ENCODE data around the gene SCRN3. TPM values are rescaled to one million over a fixed set of nuclear protein-coding genes. Genes with fewer than 3 reads are reported as not detected.

The SCRN3 gene
- total RNA-seq, 1 experiment from 2014 or later = 28.6 TPM

DNA sequence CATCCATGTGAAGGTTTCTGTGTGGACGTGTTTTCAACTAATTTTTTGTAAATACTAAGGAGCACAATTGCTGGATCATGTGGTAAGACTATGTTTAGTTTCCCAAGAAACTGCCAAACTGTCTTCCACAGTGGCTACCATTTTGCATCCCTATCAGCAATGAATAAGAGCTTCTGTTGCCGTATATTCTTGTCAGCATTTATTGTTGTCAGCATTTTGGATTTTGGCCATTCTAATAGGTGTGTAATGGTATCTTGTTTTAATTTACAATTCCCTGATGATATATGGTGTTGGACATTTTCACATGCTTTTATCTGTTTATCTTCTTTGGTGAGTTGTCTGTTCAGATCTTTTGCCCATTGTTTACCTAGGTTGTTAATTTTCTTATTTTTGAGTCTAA lies 34.5 kb downstream of the SCRN3 start:
- intact Hi-C loops (cut with micrococcal nuclease; ENCODE audit: unreplicated experiment) = no loop called here
- Histone ChIP-seq H3K4me3 (ENCODE audit: low read depth, low read length, poor library complexity, severe bottlenecking) (no peak overlapping the region), H3K4me1 (ENCODE audit: insufficient read depth, low read length, poor library complexity, severe bottlenecking) (no peaks in the 10 kb centered on the region), H3K9me3 (ENCODE audit: low read depth, low read length, poor library complexity, severe bottlenecking) (no peaks in the 10 kb centered on the region), H3K27ac (ENCODE audit: low read depth, low read length, poor library complexity, severe bottlenecking) (no peak overlapping the region), H3K27me3 (replicated peaks; ENCODE audit: insufficient read depth, low read depth, low read length, poor library complexity) (no peaks in the 10 kb centered on the region), H3K36me3 (ENCODE audit: insufficient read depth, low read length, poor library complexity, severe bottlenecking) (no peaks in the 10 kb centered on the region)
- ChIA-PET POLR2A (ENCODE audit: low non-redundant PET) (no interaction called here), CTCF (no interaction called here)
- no TSS peak for BruUV-seq (replicated peaks)
- no peak for DNase-seq (ENCODE audit: low spot score)
- no peak for TF ChIP-seq CTCF (conservative IDR thresholded peaks at IDR 0.05; ENCODE audit: low read depth, low read length)
- TF ChIP-seq EZH2 (IDR thresholded peaks at IDR 0.05; ENCODE audit: borderline replicate concordance, low read depth, low read length, poor library complexity, severe bottlenecking) = no peak

DNA sequence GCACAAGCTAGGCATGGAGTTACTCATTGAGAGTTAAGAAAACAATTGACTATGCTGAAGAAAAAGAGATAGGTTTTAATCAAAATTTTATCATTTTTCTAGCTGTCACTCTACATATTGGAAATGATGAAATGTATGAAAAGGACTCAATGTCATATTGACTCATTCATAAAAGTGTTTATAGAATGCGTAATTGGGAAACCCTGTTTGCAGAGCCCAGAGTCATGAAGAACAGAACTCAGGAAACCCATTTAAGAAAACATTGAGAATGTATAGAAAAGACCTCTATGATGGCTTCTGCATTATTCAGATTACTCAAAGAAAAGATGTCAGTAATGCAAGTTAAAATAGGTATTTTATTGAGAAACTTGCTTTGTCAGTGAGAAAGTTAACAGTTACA lies 36.4 kb downstream of the SCRN3 start:
- H3K27ac ChIP-seq (ENCODE audit: low read depth, low read length, poor library complexity, severe bottlenecking) = no peak overlapping the region
- no peaks in the 10 kb centered on the region for H3K9me3 ChIP-seq (ENCODE audit: low read depth, low read length, poor library complexity, severe bottlenecking)
- H3K36me3 ChIP-seq (ENCODE audit: insufficient read depth, low read length, poor library complexity, severe bottlenecking) = no peaks in the 10 kb centered on the region
- no peak for DNase-seq (ENCODE audit: low spot score)
- no peak overlapping the region for H3K4me3 ChIP-seq (ENCODE audit: low read depth, low read length, poor library complexity, severe bottlenecking)
- CTCF ChIA-PET = no interaction called here
- no TSS peak for BruUV-seq (replicated peaks)
- no peaks in the 10 kb centered on the region for H3K4me1 ChIP-seq (ENCODE audit: insufficient read depth, low read length, poor library complexity, severe bottlenecking)
- POLR2A ChIA-PET (ENCODE audit: low non-redundant PET) = no interaction called here
- no peak for TF ChIP-seq CTCF (conservative IDR thresholded peaks at IDR 0.05; ENCODE audit: low read depth, low read length)
- TF ChIP-seq EZH2 (IDR thresholded peaks at IDR 0.05; ENCODE audit: borderline replicate concordance, low read depth, low read length, poor library complexity, severe bottlenecking) = no peak
- intact Hi-C loops (cut with micrococcal nuclease; ENCODE audit: unreplicated experiment) = no loop called here
- no peaks in the 10 kb centered on the region for H3K27me3 ChIP-seq (replicated peaks; ENCODE audit: insufficient read depth, low read depth, low read length, poor library complexity)

DNA sequence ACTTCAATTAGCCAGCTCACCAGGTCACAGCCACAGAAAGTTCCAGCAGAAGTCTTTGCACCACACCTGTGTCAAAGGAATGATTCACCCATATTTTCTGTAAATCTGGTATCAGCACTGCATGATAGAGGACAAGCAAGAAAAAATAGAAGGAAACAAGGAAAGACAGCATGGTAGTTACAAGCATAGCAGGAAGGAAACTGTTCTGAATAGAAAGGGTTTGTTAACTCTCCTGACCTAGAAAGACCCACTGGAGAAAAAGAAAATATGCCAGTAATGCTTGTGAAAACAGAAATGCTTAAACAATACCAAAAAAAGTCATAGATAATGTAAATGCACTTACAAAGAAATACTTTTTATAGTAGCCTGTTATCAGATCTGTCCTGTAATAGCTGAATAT lies 40.8 kb downstream of the SCRN3 start:
- intact Hi-C loops (cut with micrococcal nuclease; ENCODE audit: unreplicated experiment) = no loop called here
- no peak for DNase-seq (ENCODE audit: low spot score)
- ChIA-PET POLR2A (ENCODE audit: low non-redundant PET) (no interaction called here), CTCF (no interaction called here)
- no TSS peak for BruUV-seq (replicated peaks)
- H3K4me1 ChIP-seq (ENCODE audit: insufficient read depth, low read length, poor library complexity, severe bottlenecking) = no peaks in the 10 kb centered on the region
- H3K36me3 ChIP-seq (ENCODE audit: insufficient read depth, low read length, poor library complexity, severe bottlenecking) = no peaks in the 10 kb centered on the region
- H3K4me3 ChIP-seq (ENCODE audit: low read depth, low read length, poor library complexity, severe bottlenecking) = no peak overlapping the region
- H3K9me3 ChIP-seq (ENCODE audit: low read depth, low read length, poor library complexity, severe bottlenecking) = no peaks in the 10 kb centered on the region
- no peak overlapping the region for H3K27ac ChIP-seq (ENCODE audit: low read depth, low read length, poor library complexity, severe bottlenecking)
- no peak for TF ChIP-seq CTCF (conservative IDR thresholded peaks at IDR 0.05; ENCODE audit: low read depth, low read length)
- no peak for TF ChIP-seq EZH2 (IDR thresholded peaks at IDR 0.05; ENCODE audit: borderline replicate concordance, low read depth, low read length, poor library complexity, severe bottlenecking)
- no peaks in the 10 kb centered on the region for H3K27me3 ChIP-seq (replicated peaks; ENCODE audit: insufficient read depth, low read depth, low read length, poor library complexity)

Measured in A673 (cell line).